Measurements from ENCODE around the gene SH3PXD2B. TPM values are rescaled to one million over a fixed set of nuclear protein-coding genes. Genes with fewer than 3 reads are reported as not detected.

SH3PXD2B gene
- total RNA-seq, 6 experiments from 2014 or later, result 2.5 to 6.8 (median 5.2) TPM

DNA sequence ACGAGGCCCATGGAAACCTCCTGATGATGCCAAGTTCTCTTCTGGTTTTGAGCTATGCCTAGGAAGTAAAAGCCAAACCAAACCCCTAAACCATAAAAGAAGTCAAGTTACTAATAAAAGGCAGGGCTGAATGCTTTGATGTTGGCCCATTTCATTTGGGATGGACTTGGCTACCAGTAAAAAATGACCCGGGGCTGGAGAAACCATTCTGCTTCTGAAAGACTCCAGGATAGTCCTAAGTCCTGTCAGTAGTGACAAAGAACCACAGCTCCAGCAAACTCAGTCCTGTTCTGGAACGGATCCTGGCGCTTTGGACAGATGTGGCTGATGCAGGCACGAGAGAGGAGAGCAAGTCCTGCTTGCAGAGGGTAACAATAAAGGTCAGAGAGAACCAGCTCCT, 68.6 kb downstream of the SH3PXD2B start:
- ATAC-seq (peak in 1 of 4 donors; percentile 10), DNase-seq (no peak)
- Histone ChIP-seq H3K27ac (no peak overlapping the region), H3K9me3 (no peaks in the 10 kb centered on the region), H3K36me3 (no peaks in the 10 kb centered on the region), H3K4me3 (no peak overlapping the region), H3K4me1 (peaks cover 0 to 13% (median 0%) of the 10 kb centered on the region in 4 donors), H3K27me3 (no peaks in the 10 kb centered on the region)
- WGBS (ENCODE audit: insufficient coverage, low coverage, low lambda C conversion rate, missing lambda C conversion rate), result 61% methylated on average over 4 of the region's 5 CpGs
- intact Hi-C loops (cut with DNase I), result no loop called here
- TF ChIP-seq, protein P1, sequence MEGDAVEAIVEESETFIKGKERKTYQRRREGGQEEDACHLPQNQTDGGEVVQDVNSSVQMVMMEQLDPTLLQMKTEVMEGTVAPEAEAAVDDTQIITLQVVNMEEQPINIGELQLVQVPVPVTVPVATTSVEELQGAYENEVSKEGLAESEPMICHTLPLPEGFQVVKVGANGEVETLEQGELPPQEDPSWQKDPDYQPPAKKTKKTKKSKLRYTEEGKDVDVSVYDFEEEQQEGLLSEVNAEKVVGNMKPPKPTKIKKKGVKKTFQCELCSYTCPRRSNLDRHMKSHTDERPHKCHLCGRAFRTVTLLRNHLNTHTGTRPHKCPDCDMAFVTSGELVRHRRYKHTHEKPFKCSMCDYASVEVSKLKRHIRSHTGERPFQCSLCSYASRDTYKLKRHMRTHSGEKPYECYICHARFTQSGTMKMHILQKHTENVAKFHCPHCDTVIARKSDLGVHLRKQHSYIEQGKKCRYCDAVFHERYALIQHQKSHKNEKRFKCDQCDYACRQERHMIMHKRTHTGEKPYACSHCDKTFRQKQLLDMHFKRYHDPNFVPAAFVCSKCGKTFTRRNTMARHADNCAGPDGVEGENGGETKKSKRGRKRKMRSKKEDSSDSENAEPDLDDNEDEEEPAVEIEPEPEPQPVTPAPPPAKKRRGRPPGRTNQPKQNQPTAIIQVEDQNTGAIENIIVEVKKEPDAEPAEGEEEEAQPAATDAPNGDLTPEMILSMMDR (IDR thresholded peaks at IDR 0.05), result no peak
- no peak for TF ChIP-seq POLR2A (IDR thresholded peaks at IDR 0.05)

DNA sequence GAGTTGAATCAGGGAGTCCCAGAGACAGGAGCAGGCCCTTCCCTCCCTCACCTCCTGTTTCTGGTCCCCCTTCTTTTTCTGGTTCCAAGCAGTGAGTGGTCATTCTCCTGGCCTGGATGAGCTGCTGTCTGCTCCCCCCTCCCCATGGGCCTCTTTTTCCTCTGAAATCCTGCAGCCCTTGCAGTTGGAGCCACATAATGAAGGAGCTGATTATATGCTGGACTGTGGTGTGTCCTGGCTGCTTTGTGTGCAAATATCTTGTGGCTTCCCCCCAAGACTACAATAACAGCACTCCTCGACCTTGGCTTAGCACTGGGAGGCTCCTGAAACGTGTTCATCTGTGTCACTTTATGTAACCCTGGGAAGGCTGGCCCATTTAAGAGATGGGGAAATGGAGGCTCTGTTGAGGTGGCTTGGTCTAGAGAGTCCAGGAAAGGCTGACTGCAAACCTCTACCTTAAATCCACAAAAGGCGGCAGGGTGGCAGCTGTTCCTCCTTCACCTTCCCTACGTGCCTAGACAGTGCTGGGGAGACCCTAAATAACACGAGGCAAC, 69.2 kb downstream of the SH3PXD2B start:
- H3K36me3 ChIP-seq, result no peaks in the 10 kb centered on the region
- H3K9me3 ChIP-seq, result no peaks in the 10 kb centered on the region
- H3K27ac ChIP-seq, result no peak overlapping the region
- peaks cover 0 to 13% (median 0%) of the 10 kb centered on the region in 4 donors for H3K4me1 ChIP-seq
- no peak for ATAC-seq
- no peaks in the 10 kb centered on the region for H3K27me3 ChIP-seq
- no peak overlapping the region for H3K4me3 ChIP-seq
- 89% methylated on average over 3 of the region's 5 CpGs for WGBS (ENCODE audit: insufficient coverage, low coverage, low lambda C conversion rate, missing lambda C conversion rate)
- TF ChIP-seq POLR2A (IDR thresholded peaks at IDR 0.05), result no peak
- TF ChIP-seq, protein P1 (IDR thresholded peaks at IDR 0.05), result no peak
- intact Hi-C loops (cut with DNase I), result no loop called here
- DNase-seq, result no peak

DNA sequence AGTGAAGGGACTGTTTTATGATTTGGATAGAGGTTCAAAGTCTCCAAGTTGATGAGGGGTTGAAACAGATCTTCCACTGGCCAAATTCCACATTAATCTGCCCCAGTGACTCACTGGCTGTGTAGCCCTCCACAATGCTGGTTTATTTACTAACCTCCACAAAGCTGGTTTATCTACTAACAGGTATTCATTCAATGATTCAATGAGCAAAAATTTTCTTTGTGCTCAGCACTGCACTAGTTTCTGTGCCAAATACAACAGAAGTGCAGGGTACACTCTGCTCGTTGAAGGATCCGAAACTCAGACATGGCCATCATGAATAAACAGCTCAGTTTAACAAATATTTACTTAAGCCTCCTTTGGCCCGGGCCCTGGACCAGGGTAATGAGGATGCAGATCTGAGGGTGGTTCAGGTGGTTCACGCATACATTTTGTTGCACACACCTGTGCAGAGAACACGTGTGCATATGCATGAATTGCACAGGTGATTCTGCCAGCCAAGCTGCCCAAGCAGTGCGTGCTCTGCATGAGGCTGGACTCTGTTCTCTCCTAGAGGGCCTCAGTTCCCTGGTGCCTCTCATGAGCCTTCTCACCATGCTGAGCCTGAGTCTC, 71.0 kb downstream of the SH3PXD2B start:
- DNase-seq (peak in 2 of 3 donors; percentile 44 to 65), ATAC-seq (peak; percentile 90 to 96 (median 95))
- Histone ChIP-seq H3K4me1 (peaks cover 0 to 13% (median 0%) of the 10 kb centered on the region in 4 donors), H3K27ac (peak overlapping the region in 1 of 3 donors; percentile 27), H3K9me3 (no peaks in the 10 kb centered on the region), H3K4me3 (no peak overlapping the region), H3K27me3 (no peaks in the 10 kb centered on the region), H3K36me3 (no peaks in the 10 kb centered on the region)
- WGBS (ENCODE audit: insufficient coverage, low coverage, low lambda C conversion rate, missing lambda C conversion rate), result 29% methylated on average over 3 of the region's 6 CpGs
- no peak for TF ChIP-seq POLR2A (IDR thresholded peaks at IDR 0.05)
- TF ChIP-seq, protein P1 (IDR thresholded peaks at IDR 0.05), result no peak
- intact Hi-C loops (cut with DNase I), result no loop called here

DNA sequence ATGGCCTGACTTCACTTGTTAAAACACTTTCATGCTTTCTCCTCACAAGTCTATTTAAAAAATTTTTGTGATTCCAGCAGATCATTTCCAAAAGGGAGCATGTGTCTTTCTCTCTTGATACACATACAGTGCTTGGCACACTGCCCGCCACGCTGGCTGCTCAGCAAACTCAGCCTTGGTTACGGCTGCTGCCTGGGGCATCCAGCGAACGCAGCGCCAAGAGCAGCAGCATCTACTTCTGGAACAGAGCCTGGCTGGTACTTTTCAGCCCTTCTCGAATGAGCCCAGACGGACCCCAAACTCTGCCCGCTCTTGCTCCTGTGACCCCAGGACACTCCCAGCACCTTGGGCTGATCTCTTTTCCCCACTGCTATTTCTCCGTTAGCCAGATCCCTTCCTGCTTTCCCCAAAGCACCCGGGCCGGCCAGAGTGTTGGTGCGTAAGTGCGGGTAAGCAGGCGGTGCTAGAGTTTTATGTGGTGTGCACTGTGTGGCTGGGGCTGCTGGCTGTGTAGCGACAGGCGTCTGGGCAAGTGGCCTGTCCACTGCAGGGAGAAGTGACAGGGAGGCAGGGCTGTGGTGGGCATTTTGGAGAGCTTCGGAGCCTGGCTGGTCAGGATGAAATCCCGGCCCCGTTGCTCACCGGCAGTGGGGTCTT, 73.2 kb downstream of the SH3PXD2B start:
- TF ChIP-seq, protein P1 (IDR thresholded peaks at IDR 0.05), result no peak
- no peak for TF ChIP-seq POLR2A (IDR thresholded peaks at IDR 0.05)
- ATAC-seq, result no peak
- H3K27me3 ChIP-seq, result no peaks in the 10 kb centered on the region
- intact Hi-C loops (cut with DNase I), result no loop called here
- DNase-seq, result peak; percentile 61 to 66 (median 66)
- no peak overlapping the region for H3K4me3 ChIP-seq
- H3K36me3 ChIP-seq, result no peaks in the 10 kb centered on the region
- H3K9me3 ChIP-seq, result no peaks in the 10 kb centered on the region
- H3K27ac ChIP-seq, result no peak overlapping the region
- H3K4me1 ChIP-seq, result peaks cover 0 to 13% (median 0%) of the 10 kb centered on the region in 4 donors
- 84% methylated on average over 9 of the region's 21 CpGs for WGBS (ENCODE audit: insufficient coverage, low coverage, low lambda C conversion rate, missing lambda C conversion rate)

Data from right lobe of liver (tissue), 6 donors.